GM19043 (cell line): ENCODE data around the gene MAML3.

Experiments used
- ATAC-seq: cut with Tn5 transposase; IDR thresholded peaks from one replicate; pipeline ENCODE4 v1.9.1; 2021; ENCODE audit warnings: low read depth; ENCODE audit not compliant: unreplicated experiment

Gene MAML3

DNA sequence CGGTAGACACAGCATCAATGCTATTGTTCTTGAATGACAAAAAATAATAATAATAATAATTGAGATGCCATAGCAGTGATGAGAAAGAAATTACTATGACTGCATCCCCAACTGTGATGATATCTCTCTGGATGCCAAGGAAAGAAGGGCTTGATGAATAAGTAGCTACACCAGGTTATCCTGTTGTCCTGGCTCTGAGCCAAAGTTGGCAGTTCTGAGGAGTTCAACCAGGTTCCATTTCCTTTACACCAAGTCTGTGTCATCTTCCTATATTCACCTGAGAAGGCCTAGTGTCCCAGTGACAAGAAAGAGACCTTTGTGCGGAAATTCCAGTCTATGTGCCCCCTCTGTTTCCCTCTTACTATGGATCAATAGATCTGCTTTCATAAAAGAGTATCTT lies 3.4 kb upstream of the MAML3 start:
- ATAC-seq, result no peak

- peak; percentile 69 for ATAC-seq
Measured at GRCh38 chr4:140156529-140157171, 2.7 kb upstream of the MAML3 start.

DNA sequence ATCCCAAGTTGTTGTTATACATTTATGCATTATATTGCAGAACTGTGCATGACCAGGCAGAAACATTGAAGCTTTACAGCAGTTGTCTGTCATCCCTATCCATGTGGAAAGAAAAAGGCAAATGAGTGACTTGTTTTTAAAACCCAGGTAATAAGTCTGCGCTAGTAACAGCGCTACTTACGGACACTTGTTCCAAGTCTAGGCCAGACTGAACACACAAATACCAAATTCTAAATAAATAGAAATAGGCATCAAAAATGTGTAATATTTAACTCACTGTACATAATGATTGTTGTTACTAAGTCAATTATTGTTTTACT lies 548 bp upstream of the MAML3 start:
- no peak for ATAC-seq

DNA sequence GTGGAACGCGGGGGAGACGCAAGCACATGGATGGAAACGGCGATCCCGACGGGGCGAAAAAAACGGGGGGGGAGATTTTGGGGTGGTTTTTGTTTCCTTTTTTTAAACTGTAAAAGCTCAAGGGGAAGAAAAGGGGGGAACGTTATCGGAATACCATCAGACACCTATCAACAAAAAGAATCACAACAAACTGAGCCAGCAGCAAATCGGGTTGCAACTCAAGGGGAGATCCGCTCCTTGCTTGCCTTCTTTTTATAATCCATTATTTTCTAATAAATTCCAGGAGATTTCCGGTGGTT lies 616 bp downstream of the MAML3 start:
- no peak for ATAC-seq

- no peak for ATAC-seq
Measured at GRCh38 chr4:140152751-140153418, 1.1 kb downstream of the MAML3 start.

DNA sequence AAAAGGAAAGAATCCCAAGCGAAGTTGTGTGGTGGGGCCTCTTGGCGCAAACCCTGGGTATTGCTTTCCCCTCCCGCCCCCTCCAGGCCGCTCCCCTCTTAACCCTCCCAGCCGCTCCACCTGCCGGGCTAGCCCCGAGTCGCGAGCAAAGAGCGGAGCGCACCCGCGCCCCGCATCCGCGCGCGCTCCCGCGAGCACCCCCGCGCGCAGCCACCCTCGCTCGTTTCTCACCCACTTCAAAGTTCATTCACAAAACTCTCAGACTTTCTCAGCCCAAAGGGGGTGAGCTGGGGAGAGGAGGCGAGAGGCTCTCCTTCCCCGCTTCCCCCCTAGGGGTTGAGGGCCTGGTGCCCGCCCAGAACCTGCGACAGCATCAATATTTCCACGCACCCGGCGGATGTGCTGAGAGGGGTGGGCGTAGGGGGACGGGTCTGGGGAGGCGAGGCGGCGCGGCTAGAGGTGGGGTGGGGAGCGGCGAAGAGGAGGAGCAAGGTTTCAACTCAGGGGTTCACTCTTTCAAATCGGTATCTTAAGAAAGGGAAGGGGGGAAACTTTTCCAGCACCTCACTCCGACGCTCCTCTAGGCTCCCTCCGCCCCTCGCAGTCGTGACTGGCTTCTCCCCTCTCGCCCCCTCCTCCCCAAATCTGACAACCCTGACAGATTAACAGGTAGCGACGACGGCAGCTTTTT lies 1.8 kb downstream of the MAML3 start:
- no peak for ATAC-seq

DNA sequence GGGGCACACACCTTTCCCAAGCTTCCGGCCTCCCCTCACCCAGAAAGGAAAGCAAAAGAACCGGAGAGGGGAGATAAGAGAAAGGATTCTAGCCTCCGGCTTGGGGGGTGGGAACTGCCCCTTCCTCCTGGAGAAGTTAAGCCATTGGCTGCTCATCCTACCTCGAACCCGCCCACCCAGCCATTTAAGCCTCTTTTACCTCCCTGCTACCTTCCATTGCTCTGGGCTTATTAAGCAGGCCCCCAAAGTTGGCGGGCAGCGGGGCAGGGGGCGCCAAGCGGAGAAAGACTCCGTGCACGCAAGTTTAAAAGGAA lies 2.3 kb downstream of the MAML3 start:
- ATAC-seq, result no peak

DNA sequence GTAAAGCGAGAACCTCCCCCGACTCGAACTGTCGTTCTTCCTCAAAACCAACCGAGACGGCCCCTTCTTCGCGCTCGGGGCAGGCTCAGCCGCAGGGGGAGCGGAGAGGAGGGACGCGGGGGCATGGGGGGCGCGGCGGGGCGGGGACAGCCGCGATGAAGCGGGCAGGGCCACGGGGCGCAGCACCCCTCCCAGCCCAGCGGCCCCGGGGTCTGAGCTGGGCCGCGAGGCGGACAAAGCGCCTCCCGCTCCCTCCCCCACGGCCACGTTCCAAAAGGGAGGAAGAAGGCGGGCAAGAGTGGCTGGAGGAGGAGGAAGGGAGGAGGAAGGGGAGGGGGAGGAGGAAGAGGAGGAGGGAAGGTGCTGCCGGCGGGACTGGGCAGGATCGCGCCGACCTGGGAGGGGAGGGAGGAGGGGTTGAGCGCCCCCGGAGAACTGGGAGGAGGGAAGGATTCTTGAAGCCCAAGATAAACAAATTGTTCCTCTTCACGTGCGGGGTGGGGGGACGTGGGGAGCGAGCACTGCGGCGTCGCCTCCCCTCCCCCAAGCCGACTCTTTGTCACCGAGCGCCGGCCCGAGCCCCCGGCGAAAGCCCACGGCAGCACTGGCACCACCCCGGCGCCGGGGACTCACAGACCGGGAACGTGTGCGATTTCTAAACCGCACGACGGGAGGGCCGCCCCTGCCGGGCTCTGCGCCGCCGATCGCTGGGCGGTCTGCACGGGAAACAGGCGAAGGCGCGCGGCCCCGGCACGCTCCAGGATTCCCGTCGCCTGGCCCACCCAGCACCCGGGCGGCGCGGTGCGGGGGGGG lies 2.9 kb downstream of the MAML3 start:
- ATAC-seq, result peak; percentile 43

GRCh38 chr4:140150636-140150885 lies 3.4 kb downstream of the MAML3 start:
- no peak for ATAC-seq

GRCh38 chr4:140149846-140150635 lies 3.9 kb downstream of the MAML3 start:
- ATAC-seq, result peak; percentile 34

GRCh38 chr4:140144050-140144449 lies 9.9 kb downstream of the MAML3 start:
- no peak for ATAC-seq

GRCh38 chr4:140141210-140141835 lies 12.7 kb downstream of the MAML3 start:
- ATAC-seq, result no peak

DNA sequence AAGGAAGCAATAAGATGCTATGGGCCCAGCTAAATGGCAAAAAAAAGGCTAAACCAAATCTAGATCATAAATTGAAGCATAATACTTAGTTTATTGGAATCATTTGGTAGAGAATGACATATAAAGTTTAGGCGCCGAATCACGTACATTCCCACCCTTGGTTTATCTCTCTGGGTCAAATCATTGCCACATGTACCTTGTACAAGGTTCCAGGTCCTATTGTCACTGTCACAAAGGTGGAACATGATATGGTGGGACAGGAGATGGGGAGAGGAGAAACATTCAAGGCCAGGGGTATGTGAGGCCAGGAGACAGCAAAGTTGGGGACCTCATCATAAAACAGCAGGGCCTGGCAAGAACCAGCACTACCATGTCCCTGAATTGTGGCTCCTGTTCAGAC lies 13.4 kb downstream of the MAML3 start:
- ATAC-seq, result no peak

GRCh38 chr4:140138428-140138827 lies 15.6 kb downstream of the MAML3 start:
- no peak for ATAC-seq

DNA sequence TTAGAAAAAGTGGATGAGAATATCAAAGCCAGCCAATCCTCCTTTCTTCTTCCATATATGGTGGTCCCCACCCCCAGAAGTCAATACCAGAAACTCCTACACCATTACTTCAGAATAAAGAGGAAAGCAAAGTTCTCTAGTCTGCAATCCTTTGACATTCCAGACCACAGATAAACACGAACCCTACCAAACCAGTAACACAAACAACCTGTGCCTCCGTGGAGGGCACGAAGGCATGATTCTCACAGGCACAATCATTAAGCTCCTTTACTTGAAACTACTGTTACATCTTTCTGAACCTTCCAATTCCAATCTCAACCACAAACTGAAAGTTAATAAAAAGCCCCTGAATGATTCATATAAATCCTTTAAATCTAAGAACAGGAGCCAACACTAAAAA lies 16.3 kb downstream of the MAML3 start:
- no peak for ATAC-seq

DNA sequence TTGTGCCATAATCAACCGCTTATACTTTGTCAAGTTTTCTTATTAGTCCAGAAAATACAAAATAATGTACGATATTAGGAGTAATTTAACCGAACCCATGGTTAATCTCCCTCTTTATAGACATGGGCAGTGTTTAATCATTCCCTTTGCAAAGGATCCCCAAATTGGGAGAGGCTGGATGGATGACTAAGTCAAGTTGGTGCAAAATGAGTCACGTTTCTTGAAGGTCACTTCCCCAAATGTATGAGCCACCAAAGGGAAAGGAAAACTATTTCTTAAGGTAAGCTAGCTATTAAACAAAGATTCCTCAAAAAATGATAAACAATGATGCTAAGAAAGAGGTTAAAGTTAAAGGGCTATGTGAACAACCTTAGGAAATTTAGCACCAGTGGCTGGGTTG lies 17.5 kb downstream of the MAML3 start:
- ATAC-seq, result no peak

- no peak for ATAC-seq
Measured at GRCh38 chr4:140135529-140136088, 18.4 kb downstream of the MAML3 start.

GRCh38 chr4:140134746-140135425 lies 19.1 kb downstream of the MAML3 start:
- no peak for ATAC-seq

DNA sequence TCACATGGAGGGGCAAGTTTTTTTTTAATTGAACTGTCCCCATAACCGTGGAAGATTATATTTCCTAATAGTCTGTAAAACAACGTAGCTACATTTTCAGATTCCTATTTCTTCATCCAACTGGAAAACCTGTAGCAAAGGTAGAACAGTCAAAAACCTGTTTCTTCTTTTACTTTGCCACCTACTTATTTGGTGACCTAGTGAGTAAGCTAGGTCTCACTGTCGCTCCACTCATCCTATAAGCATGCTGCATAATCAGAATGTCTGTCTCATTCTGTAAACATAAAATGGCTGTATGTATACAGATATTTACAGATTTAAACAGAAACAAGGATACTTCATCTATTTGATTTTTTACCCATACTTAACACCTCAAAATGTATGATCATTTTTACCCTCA lies 20.4 kb downstream of the MAML3 start:
- no peak for ATAC-seq

- no peak for ATAC-seq
Measured at GRCh38 chr4:140131675-140132229, 22.2 kb downstream of the MAML3 start.
